Activated CD4-positive, alpha-beta memory T cell treated with anti-CD3 and anti-CD28 coated beads for 36 hours (primary cell): ENCODE results near the gene CDK9. TPM values are rescaled to one million over a fixed set of nuclear protein-coding genes. Genes with fewer than 3 reads are reported as not detected.

ENCODE experiments used
- CTCF ChIA-PET: fragments of 350-600 bp; sonication (Branson Sonifier 250); formaldehyde crosslinking; loops from one replicate; lab custom pipeline; 2021; ENCODE audit warnings: antibody characterized with exemption, inconsistent platforms; lab: Charles Lee
- POLR2A ChIA-PET: fragments of 350-600 bp; sonication (Branson Sonifier 250); formaldehyde crosslinking; loops from one replicate; lab custom pipeline; 2021; ENCODE audit warnings: antibody characterized with exemption; lab: Charles Lee
- DNase-seq: peaks from one replicate; pipeline ENCODE4 v3.0.0-alpha.2; 2020
- H3K27ac Mint-ChIP-seq: one replicate; pipeline ENCODE4 v1.8.0; 2021; ENCODE audit warnings: mixed read lengths
- H3K27me3 Mint-ChIP-seq: one replicate; pipeline ENCODE4 v1.8.0; 2021; ENCODE audit warnings: mixed read lengths
- H3K36me3 Mint-ChIP-seq: one replicate; pipeline ENCODE4 v1.8.0; 2021; ENCODE audit warnings: mixed read lengths
- H3K4me1 Mint-ChIP-seq: one replicate; pipeline ENCODE4 v1.8.0; 2021; ENCODE audit warnings: low read depth, mixed read lengths
- H3K4me3 Mint-ChIP-seq: one replicate; pipeline ENCODE4 v1.8.0; 2021; ENCODE audit warnings: mild to moderate bottlenecking, mixed read lengths
- H3K9me3 Mint-ChIP-seq: one replicate; pipeline ENCODE4 v1.8.0; 2021; ENCODE audit warnings: mixed read lengths
- intact Hi-C: fragments of 100-400 bp; cut with micrococcal nuclease; formaldehyde crosslinking; loops from one replicate; pipeline ENCODE4 v1.15.1; 2023
- total RNA-seq, 2 experiments: library from RNA; stranded (reverse); gene quantifications; one replicate each; pipeline ENCODE4 v1.2.3, GENCODE V29; 2021

CDK9 gene
- total RNA-seq, 2 experiments from 2014 or later, result 99.4 to 99.6 TPM

DNA sequence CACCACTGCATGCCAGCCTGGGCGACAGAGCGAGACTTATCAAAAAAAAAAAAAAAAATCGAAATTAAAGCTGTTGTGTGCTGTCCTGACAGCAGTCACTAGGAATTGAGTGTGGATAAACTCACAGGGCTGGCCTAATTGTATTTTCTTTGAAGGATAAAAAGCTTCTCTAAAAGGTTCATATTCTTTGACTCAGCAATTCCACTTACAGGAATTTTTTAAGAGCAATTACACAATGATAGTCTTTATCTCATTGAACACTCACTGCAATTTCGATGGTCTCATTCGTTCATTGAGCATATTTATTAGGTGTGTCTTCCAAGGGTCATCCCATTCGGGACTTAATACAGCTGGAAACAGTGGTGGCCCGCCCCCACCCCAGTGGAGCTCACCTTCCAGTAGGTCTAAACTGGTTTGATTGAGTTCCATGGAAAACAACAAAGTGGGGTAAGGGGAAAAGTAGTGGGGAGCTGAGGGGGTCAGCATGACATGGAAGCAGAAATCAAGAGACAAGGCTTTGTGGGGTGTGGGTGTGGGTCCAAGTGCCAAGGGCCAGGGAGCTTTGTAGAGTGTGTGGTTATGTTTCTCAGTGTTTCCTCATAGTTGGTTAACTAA lies 6.7 kb downstream of the CDK9 start:
- no peaks in the 10 kb centered on the region for H3K9me3 Mint-ChIP-seq
- intact Hi-C loops, result no loop called here
- no peak overlapping the region for H3K27ac Mint-ChIP-seq
- H3K27me3 Mint-ChIP-seq, result no peaks in the 10 kb centered on the region
- H3K4me3 Mint-ChIP-seq, result no peak overlapping the region
- peaks cover 37% of the 10 kb centered on the region for H3K36me3 Mint-ChIP-seq
- H3K4me1 Mint-ChIP-seq, result peaks cover 45% of the 10 kb centered on the region
- ChIA-PET POLR2A (interaction anchor here (0.7 to 2.2 kb wide), 4 partner anchors 8 to 55 kb away, joined by 3 to 11 read pairs (median 6); partner anchors contain the start of genes FPGS and SH2D3C), CTCF (interaction anchor here (0.8 to 1.8 kb wide), 3 partner anchors 9 to 77 kb away, joined by 3 to 11 read pairs (median 4); no protein-coding TSS in a partner anchor)
- DNase-seq, result no peak

- Mint-ChIP-seq H3K36me3 (peaks cover 31% of the 10 kb centered on the region), H3K27ac (no peak overlapping the region), H3K27me3 (no peaks in the 10 kb centered on the region), H3K4me3 (no peak overlapping the region), H3K9me3 (no peaks in the 10 kb centered on the region), H3K4me1 (peaks cover 43% of the 10 kb centered on the region)
- ChIA-PET CTCF (interaction anchor here (0.5 to 1.8 kb wide), 3 partner anchors 13 to 77 kb away, joined by 3 to 11 read pairs (median 4); no protein-coding TSS in a partner anchor), POLR2A (interaction anchor here (0.6 to 2.2 kb wide), 5 partner anchors 10 to 218 kb away, joined by 3 to 11 read pairs (median 3); partner anchors contain the start of genes FPGS and SH2D3C)
- DNase-seq, result no peak
- intact Hi-C loops, result no loop called here
Observed at GRCh38 chr9:127793093-127793708, 7.4 kb downstream of the CDK9 start.

DNA sequence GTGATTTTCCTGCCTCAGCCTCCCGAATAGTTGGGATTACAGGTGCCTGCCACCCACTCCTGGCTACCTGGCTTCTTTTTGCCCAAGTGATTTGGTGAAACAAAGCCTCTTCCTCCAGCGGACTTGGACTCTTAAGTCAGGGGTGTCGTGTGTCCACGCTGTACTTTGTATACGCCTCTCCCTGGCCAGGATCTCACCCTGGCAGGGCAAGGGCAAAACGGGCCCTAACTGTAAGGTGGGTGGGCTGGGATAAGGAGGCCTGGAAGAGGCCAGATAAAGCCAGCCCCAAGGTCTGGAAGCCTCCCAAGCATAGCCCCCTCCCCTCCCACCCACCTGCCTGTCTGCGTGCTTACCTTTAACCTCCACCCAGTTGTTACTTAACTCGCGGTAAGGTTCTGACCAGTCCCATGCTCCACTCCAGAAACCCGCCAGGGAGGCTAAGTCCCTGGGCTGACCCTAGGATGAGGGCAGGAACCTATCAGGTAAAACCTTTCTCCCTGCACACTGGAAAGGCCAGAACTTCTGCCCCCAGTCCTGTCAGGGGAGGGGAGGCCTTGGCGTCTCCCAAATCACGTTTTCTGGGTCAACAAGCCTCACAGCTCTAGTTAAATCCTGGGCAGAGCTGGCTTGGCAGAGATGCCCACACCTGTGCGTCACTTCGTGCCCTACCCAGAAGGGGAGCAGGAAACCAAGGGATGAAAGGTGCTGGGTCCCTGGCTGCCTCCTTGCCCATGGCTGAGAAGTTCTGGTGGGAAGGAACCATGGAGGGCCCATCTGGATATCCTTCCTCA lies 8.4 kb downstream of the CDK9 start:
- ChIA-PET POLR2A (no interaction called here), CTCF (interaction anchor here (0.5 kb wide), 1 partner anchor 12 kb away, joined by 4 read pairs; no protein-coding TSS in a partner anchor)
- peaks cover 34% of the 10 kb centered on the region for H3K4me1 Mint-ChIP-seq
- H3K4me3 Mint-ChIP-seq, result no peak overlapping the region
- H3K36me3 Mint-ChIP-seq, result peaks cover 22% of the 10 kb centered on the region
- no peak for DNase-seq
- H3K27ac Mint-ChIP-seq, result peak overlapping the region; percentile 5
- H3K27me3 Mint-ChIP-seq, result no peaks in the 10 kb centered on the region
- intact Hi-C loops, result no loop called here
- H3K9me3 Mint-ChIP-seq, result no peaks in the 10 kb centered on the region

DNA sequence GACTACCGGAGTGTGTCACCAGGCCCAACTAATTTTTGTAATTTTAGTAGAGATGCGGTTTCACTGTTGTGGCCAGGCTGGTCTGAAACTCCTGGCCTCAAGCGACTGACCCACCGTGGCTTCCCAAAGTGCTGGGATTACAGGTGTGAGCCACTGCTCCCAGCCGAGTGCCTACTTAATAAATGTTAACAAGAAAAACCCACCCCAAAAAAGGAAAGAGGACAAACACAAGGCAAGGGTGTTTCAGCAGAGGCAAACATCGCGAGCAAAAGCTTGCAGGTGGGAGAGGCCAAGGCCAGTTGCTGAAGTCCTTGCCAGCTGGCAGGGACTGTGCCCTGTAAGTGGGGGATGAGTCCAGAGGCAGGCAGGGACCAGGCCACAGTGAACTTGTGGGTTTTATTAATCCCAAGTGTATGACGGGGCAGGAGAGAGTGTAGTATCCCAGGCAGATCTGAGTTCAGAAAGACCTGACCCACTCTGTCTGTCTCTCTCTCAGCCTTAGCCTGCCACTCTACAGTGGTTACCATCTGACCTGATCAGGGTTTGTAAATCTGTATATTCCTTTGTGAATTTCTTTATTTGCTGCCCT lies 10.5 kb downstream of the CDK9 start:
- intact Hi-C loops, result no loop called here
- Mint-ChIP-seq H3K27ac (peak overlapping the region; percentile 21), H3K27me3 (no peaks in the 10 kb centered on the region), H3K4me3 (peak overlapping the region; percentile 18), H3K9me3 (no peaks in the 10 kb centered on the region), H3K4me1 (peaks cover 27% of the 10 kb centered on the region), H3K36me3 (peaks cover 6% of the 10 kb centered on the region)
- DNase-seq, result no peak
- CTCF ChIA-PET, result interaction anchor here (2.3 kb wide), 1 partner anchor 9 kb away, joined by 4 read pairs; no protein-coding TSS in a partner anchor
- POLR2A ChIA-PET, result interaction anchor here (0.6 to 1.9 kb wide), 2 partner anchors 10 to 32 kb away, joined by 3 to 7 read pairs; partner anchors contain the start of gene CDK9

- Mint-ChIP-seq H3K9me3 (no peaks in the 10 kb centered on the region), H3K27me3 (no peaks in the 10 kb centered on the region), H3K4me1 (peaks cover 29% of the 10 kb centered on the region), H3K4me3 (peak overlapping the region; percentile 18), H3K27ac (peak overlapping the region; percentile 21), H3K36me3 (peaks cover 4% of the 10 kb centered on the region)
- ChIA-PET CTCF (interaction anchor here (0.9 to 2.3 kb wide), 4 partner anchors 9 to 237 kb away, joined by 3 to 4 read pairs (median 3); partner anchors contain the start of gene CDK9), POLR2A (interaction anchor here (0.6 to 1.9 kb wide), 3 partner anchors 8 to 32 kb away, joined by 3 to 7 read pairs (median 3); partner anchors contain the start of gene CDK9)
- no peak for DNase-seq
- intact Hi-C loops, result no loop called here
Observed at GRCh38 chr9:127796852-127797370, 11.1 kb downstream of the CDK9 start.

DNA sequence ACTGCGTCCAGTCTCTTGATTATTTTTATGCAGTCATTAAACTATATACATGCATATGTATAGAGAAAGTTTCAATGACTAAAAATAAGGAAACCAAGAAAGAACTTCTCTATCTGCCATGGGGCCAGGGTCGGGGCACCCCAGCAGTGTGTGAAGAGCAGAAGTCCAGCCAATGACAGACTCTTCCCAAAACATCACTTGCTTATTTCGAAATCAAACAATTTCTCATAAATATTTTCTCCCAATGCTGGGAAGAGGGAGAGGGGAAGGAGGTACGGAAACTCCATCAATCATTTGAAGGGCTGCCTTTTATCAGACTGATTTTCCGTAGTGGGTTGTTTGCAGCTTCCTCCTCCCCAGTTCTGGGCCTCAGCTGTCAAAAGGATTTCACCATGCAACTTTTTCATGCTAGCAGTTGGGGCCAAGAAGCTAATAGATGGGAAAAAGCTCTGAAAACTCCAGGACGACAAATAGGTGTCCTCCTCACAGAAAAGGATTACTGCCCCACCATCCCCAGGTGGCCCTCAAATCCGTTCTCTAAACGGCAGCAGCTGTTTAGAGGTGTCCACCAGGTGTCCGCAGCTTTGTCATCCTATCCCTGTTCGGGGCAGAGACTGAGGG lies 16.2 kb downstream of the CDK9 start:
- peak overlapping the region; percentile 76 for H3K4me3 Mint-ChIP-seq
- no peaks in the 10 kb centered on the region for H3K9me3 Mint-ChIP-seq
- DNase-seq, result no peak
- H3K4me1 Mint-ChIP-seq, result peaks cover 30% of the 10 kb centered on the region
- ChIA-PET POLR2A (interaction anchor here (1.1 to 2.7 kb wide), 3 partner anchors 10 to 31 kb away, joined by 7 to 11 read pairs (median 7); partner anchors contain the start of gene CDK9), CTCF (interaction anchor here (2.2 to 5.0 kb wide), 2 partner anchors 67 to 68 kb away, joined by 12 to 27 read pairs; partner anchors contain the start of gene TOR2A)
- intact Hi-C loops, result loop anchor here (1.0 to 2.0 kb wide), 2 partner anchors 16 to 31 kb away; partner anchors contain the start of gene CDK9
- H3K36me3 Mint-ChIP-seq, result peaks cover 11% of the 10 kb centered on the region
- H3K27ac Mint-ChIP-seq, result peak overlapping the region; percentile 68
- no peaks in the 10 kb centered on the region for H3K27me3 Mint-ChIP-seq

DNA sequence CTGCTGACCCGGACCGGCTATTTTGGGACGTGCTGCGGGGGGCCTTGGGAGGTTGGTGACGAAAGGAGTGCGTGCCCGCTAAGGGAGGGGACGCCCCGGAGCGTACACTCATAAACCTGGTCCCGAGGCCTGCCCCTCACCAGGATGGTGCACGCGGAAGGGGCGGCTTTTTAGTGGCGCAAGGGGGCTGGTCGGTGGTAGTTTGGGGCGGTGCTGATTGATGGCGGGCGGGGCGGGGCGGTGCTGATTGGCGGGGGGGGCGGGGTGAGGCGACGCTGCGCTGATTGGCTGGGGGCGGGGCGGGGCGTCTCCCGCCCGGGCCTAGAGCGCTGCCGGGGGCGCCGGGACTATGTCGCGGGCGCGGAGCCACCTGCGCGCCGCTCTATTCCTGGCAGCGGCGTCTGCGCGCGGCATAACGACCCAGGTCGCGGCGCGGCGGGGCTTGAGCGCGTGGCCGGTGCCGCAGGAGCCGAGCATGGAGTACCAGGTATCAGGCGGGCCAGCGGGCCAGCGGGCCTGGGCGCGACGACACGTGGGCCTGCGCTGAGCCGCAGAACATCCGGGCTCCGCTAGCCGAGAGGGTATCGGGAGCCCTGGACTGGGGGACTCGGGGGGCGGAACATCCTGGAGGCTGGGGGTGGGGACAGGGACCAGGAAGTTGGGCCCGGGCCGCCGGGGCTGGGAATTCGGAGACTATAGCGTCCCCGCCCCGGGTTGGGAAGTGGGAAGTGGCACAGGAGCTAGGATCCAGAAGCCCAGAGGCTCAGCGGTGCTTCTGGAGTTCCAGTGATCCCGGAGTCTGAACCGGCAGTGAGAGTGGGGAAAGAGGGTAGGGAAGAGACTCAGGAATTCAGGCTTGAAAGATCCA lies 17.0 kb downstream of the CDK9 start, which contains the start of gene FPGS:
Gene FPGS (plus strand): TSS at position 307 of the 868 bp plus-strand sequence. CDS start 43 bp downstream, at position 350.
- H3K4me1 Mint-ChIP-seq, result peaks cover 24% of the 10 kb centered on the region
- no peaks in the 10 kb centered on the region for H3K9me3 Mint-ChIP-seq
- CTCF ChIA-PET, result interaction anchor here (0.5 to 5.0 kb wide), 4 partner anchors 17 to 68 kb away, joined by 3 to 27 read pairs (median 8); partner anchors contain the start of genes CDK9 and TOR2A
- peaks cover 15% of the 10 kb centered on the region for H3K36me3 Mint-ChIP-seq
- peak within 1 kb of the TSS; percentile 88 for H3K27ac Mint-ChIP-seq
- peak; percentile 91 for DNase-seq
- H3K4me3 Mint-ChIP-seq, result peak within 1 kb of the TSS; percentile 88
- no peaks in the 10 kb centered on the region for H3K27me3 Mint-ChIP-seq
- intact Hi-C loops, result loop anchor here (1.0 to 2.0 kb wide), 2 partner anchors 17 to 32 kb away; partner anchors contain the start of gene CDK9
- POLR2A ChIA-PET, result interaction anchor here (0.9 to 2.7 kb wide), 4 partner anchors 10 to 68 kb away, joined by 3 to 11 read pairs (median 7); partner anchors contain the start of gene CDK9

- ChIA-PET CTCF (interaction anchor here (0.5 to 5.0 kb wide), 3 partner anchors 18 to 66 kb away, joined by 3 to 27 read pairs (median 3); partner anchors contain the start of gene CDK9), POLR2A (interaction anchor here (0.9 to 2.7 kb wide), 3 partner anchors 11 to 69 kb away, joined by 3 to 11 read pairs (median 7); no protein-coding TSS in a partner anchor)
- Mint-ChIP-seq H3K4me1 (peaks cover 23% of the 10 kb centered on the region), H3K4me3 (peak overlapping the region; percentile 88), H3K27ac (peak overlapping the region; percentile 88), H3K36me3 (peaks cover 15% of the 10 kb centered on the region), H3K27me3 (no peaks in the 10 kb centered on the region), H3K9me3 (no peaks in the 10 kb centered on the region)
- intact Hi-C loops, result loop anchor here (2.0 kb wide), 1 partner anchor 33 kb away; no protein-coding TSS in a partner anchor
- peak; percentile 46 for DNase-seq
Observed at GRCh38 chr9:127803507-127804352, 17.9 kb downstream of the CDK9 start.

DNA sequence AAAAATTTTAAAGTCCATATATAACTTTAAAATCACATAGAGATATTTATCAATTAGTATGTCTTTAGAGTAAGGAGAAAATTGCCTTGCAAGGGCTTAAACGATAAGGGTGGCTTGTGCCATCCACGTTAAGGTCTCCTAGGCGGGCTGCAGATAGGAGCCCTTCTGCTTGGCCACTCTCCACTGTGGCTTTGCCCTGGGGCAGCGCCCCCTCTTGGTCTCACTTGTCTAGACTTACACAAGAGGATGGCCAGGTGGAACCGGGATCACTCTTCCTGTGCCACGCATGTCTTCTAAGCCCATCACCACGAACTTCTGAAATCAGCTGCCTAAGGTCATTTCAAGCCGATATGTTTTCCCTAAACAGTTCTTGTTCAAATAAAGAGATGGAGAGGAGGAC lies 19.8 kb downstream of the CDK9 start:
- POLR2A ChIA-PET, result interaction anchor here (0.6 kb wide), 1 partner anchor 1083 kb away, joined by 4 read pairs; no protein-coding TSS in a partner anchor
- intact Hi-C loops, result no loop called here
- peaks cover 23% of the 10 kb centered on the region for H3K4me1 Mint-ChIP-seq
- no peaks in the 10 kb centered on the region for H3K27me3 Mint-ChIP-seq
- H3K27ac Mint-ChIP-seq, result no peak overlapping the region
- DNase-seq, result peak; percentile 65
- H3K36me3 Mint-ChIP-seq, result peaks cover 20% of the 10 kb centered on the region
- H3K4me3 Mint-ChIP-seq, result no peak overlapping the region
- CTCF ChIA-PET, result interaction anchor here (0.7 to 5.0 kb wide), 7 partner anchors 8 to 64 kb away, joined by 3 to 27 read pairs (median 4); no protein-coding TSS in a partner anchor
- H3K9me3 Mint-ChIP-seq, result no peaks in the 10 kb centered on the region
